Fibroblast of lung (primary cell): ENCODE measurements around the gene USP17L18.
"Not testable (repeated sequence)": the region's sequence is repeated elsewhere in the genome, so short reads cannot be mapped to it uniquely, and the experiment has no call there.

Experiments
- CTCF ChIP-seq, 2 donors: IDR thresholded peaks in 1 of 2; conservative IDR thresholded peaks in 1 of 2; 1 replicate in 1 of 2; 2 replicates in 1 of 2; pipeline ENCODE4 v1.5.1; 2011 to 2012; ENCODE audit warnings: low read length in 2 of 2, control low read depth in 1 of 2, inconsistent platforms in 1 of 2, low read depth in 1 of 2, mild to moderate bottlenecking in 1 of 2
- EZH2 ChIP-seq: IDR thresholded peaks from 2 replicates; pipeline ENCODE4 v1.5.1; 2012; ENCODE audit warnings: low read length, control low read depth, mild to moderate bottlenecking; ENCODE audit errors: missing control alignments

GRCh38 chr4:9214701-9215100, 33.7 kb upstream of the USP17L18 start:
- not testable (repeated sequence) for TF ChIP-seq CTCF (conservative IDR thresholded peaks at IDR 0.05 in 1 of 2, IDR thresholded peaks at IDR 0.05 in 1 of 2; ENCODE audit: low read depth in 1 of 2, low read length in 2 of 2); EZH2
